Esophagus squamous epithelium (tissue), 5 donors: ENCODE results near the gene NR5A2. TPM values are rescaled to one million over a fixed set of nuclear protein-coding genes. Genes with fewer than 3 reads are reported as not detected.

Source experiments
- DNase-seq: peaks from one replicate; lab custom pipeline; 2025; lab: John Stamatoyannopoulos, UW
- H3K27ac ChIP-seq, 4 donors: fragments of 200-600 bp; sonication (generic); one replicate each; pipeline ENCODE4 v1.5.1; 2016 to 2019; ENCODE audit warnings: mild to moderate bottlenecking in 1 of 4
- H3K27me3 ChIP-seq, 4 donors: fragments of 200-600 bp; sonication (generic); 1 replicate in 3 of 4; 2 replicates in 1 of 4; pipeline versions ENCODE4 v1.5.1 to v1.6.0; 2017 to 2021; ENCODE audit warnings: antibody characterized with exemption in 1 of 4
- H3K36me3 ChIP-seq, 3 donors: fragments of 200-600 bp; sonication (generic); one replicate each; pipeline ENCODE4 v1.5.1; 2016 to 2019
- H3K4me1 ChIP-seq, 3 donors: fragments of 200-600 bp; sonication (generic); one replicate each; pipeline ENCODE4 v1.5.1; 2017 to 2019
- H3K4me3 ChIP-seq, 4 donors: fragments of 200-600 bp; sonication (generic); 1 replicate in 3 of 4; 2 replicates in 1 of 4; pipeline ENCODE4 v1.5.1; 2016 to 2019; ENCODE audit warnings: mild to moderate bottlenecking in 2 of 4, moderate library complexity in 1 of 4
- H3K9me3 ChIP-seq, 3 donors: fragments of 200-600 bp; sonication (generic); one replicate each; pipeline ENCODE4 v1.5.1; 2016 to 2019
- CTCF ChIP-seq, 6 experiments: fragments of 450-650 bp in 4 of 6; fragments of 200-600 bp in 2 of 6; sonication (generic) in 2 of 6; IDR thresholded peaks; one replicate each; pipeline ENCODE4 v1.5.1; 2016 to 2019; ENCODE audit warnings: antibody characterized with exemption in 6 of 6, mild to moderate bottlenecking in 4 of 6, moderate library complexity in 4 of 6
- POLR2A ChIP-seq, 4 donors: fragments of 450-650 bp; IDR thresholded peaks; one replicate each; pipeline ENCODE4 v1.6.1; 2017; ENCODE audit warnings: antibody characterized with exemption in 4 of 4, mild to moderate bottlenecking in 4 of 4, moderate library complexity in 3 of 4
- WGBS, 2 donors: methylation state at CpG; one replicate each; pipeline ENCODE4 v1.1.5; 2018; 5-methylcytosine and 5-hydroxymethylcytosine counted together
- intact Hi-C: fragments of 100-400 bp; cut with DNase I; formaldehyde crosslinking; loops from one replicate; pipeline ENCODE4 v1.15.0; 2022
- total RNA-seq, 4 donors: library from RNA; depleted of rRNA; stranded (reverse); fragments of >200 nt; gene quantifications; one replicate each; pipeline ENCODE4 v1.1.0, GENCODE V29; 2016
- donor health status: DM: yes; HTN: yes; CAD: no.

NR5A2 gene
- total RNA-seq, 4 donors from 2014 or later = 0.30 to 4.2 (median 0.87) TPM

- DNase-seq = no peak
- Histone ChIP-seq H3K27ac (no peak overlapping the region), H3K27me3 (peaks cover 0 to 18% (median 0%) of the 10 kb centered on the region in 4 donors), H3K9me3 (no peaks in the 10 kb centered on the region), H3K36me3 (no peaks in the 10 kb centered on the region), H3K4me3 (no peak overlapping the region), H3K4me1 (no peaks in the 10 kb centered on the region)
- TF ChIP-seq POLR2A (IDR thresholded peaks at IDR 0.05) (no peak), CTCF (IDR thresholded peaks at IDR 0.05) (no peak)
- intact Hi-C loops = no loop called here
- WGBS, 2 donors = 55 to 78% methylated on average over 3 of the region's 3 CpGs
Observed at GRCh38 chr1:200118779-200119505, 91.4 kb downstream of the NR5A2 start.

GRCh38 chr1:200121421-200121820, 93.9 kb downstream of the NR5A2 start:
- no peak overlapping the region for H3K4me3 ChIP-seq
- no peak for DNase-seq
- no peaks in the 10 kb centered on the region for H3K36me3 ChIP-seq
- H3K27ac ChIP-seq = no peak overlapping the region
- H3K4me1 ChIP-seq = no peaks in the 10 kb centered on the region
- peaks cover 0 to 18% (median 0%) of the 10 kb centered on the region in 4 donors for H3K27me3 ChIP-seq
- intact Hi-C loops = no loop called here
- H3K9me3 ChIP-seq = no peaks in the 10 kb centered on the region
- no peak for TF ChIP-seq POLR2A (IDR thresholded peaks at IDR 0.05)
- no peak for TF ChIP-seq CTCF (IDR thresholded peaks at IDR 0.05)

GRCh38 chr1:200124309-200124708, 96.8 kb downstream of the NR5A2 start:
- 76 to 87% methylated on average over 1 of the region's 1 CpG for WGBS, 2 donors

GRCh38 chr1:200128081-200128480, 100.6 kb downstream of the NR5A2 start:
- WGBS, 2 donors = 80 to 91% methylated on average over 7 of the region's 7 CpGs
- Histone ChIP-seq H3K9me3 (no peaks in the 10 kb centered on the region), H3K4me3 (no peak overlapping the region), H3K27me3 (peaks cover 0 to 8% (median 0%) of the 10 kb centered on the region in 4 donors), H3K36me3 (no peaks in the 10 kb centered on the region), H3K4me1 (no peaks in the 10 kb centered on the region), H3K27ac (no peak overlapping the region)
- intact Hi-C loops = no loop called here
- DNase-seq = no peak
- no peak for TF ChIP-seq POLR2A (IDR thresholded peaks at IDR 0.05)
- no peak for TF ChIP-seq CTCF (IDR thresholded peaks at IDR 0.05)

More at GRCh38 chr1:200124309-200124708, 96.8 kb downstream of the NR5A2 start:
- intact Hi-C loops = no loop called here
- H3K9me3 ChIP-seq = no peaks in the 10 kb centered on the region
- no peaks in the 10 kb centered on the region for H3K4me1 ChIP-seq
- H3K27ac ChIP-seq = no peak overlapping the region
- H3K4me3 ChIP-seq = no peak overlapping the region
- H3K36me3 ChIP-seq = no peaks in the 10 kb centered on the region
- no peak for DNase-seq
- peaks cover 0 to 11% (median 0%) of the 10 kb centered on the region in 4 donors for H3K27me3 ChIP-seq
- TF ChIP-seq POLR2A (IDR thresholded peaks at IDR 0.05) (no peak), CTCF (IDR thresholded peaks at IDR 0.05) (no peak)

GRCh38 chr1:200128944-200129879, 101.7 kb downstream of the NR5A2 start:
- intact Hi-C loops = no loop called here
- no peak overlapping the region for H3K27ac ChIP-seq
- no peak overlapping the region for H3K4me3 ChIP-seq
- no peaks in the 10 kb centered on the region for H3K4me1 ChIP-seq
- no peak for TF ChIP-seq CTCF (IDR thresholded peaks at IDR 0.05)
- no peak for TF ChIP-seq POLR2A (IDR thresholded peaks at IDR 0.05)
- no peak for DNase-seq
- H3K36me3 ChIP-seq = no peaks in the 10 kb centered on the region
- no peaks in the 10 kb centered on the region for H3K9me3 ChIP-seq
- WGBS, 2 donors = 26 to 27% methylated on average over 5 of the region's 5 CpGs
- peaks cover 0 to 8% (median 0%) of the 10 kb centered on the region in 4 donors for H3K27me3 ChIP-seq
